SW 1271 (cell line): ENCODE data around the gene C8A.

Experiments used
- DNase-seq, 2 experiments: peaks; one replicate each; lab custom pipeline; 2025; lab: John Stamatoyannopoulos, UW

Gene C8A

GRCh38 chr1:56890229-56890628 is 35.6 kb downstream of the C8A start:
- DNase-seq: no peak

- no peak for DNase-seq
These were observed 39.4 kb downstream of the C8A start for GRCh38 chr1:56894014-56894413.

- DNase-seq: no peak
These were observed 42.8 kb downstream of the C8A start for GRCh38 chr1:56897150-56898004.

- DNase-seq: no peak
These were observed 43.4 kb downstream of the C8A start for GRCh38 chr1:56898005-56898373.

GRCh38 chr1:56898879-56899278 is 44.3 kb downstream of the C8A start:
- DNase-seq: no peak

- DNase-seq: no peak
These were observed 47.1 kb downstream of the C8A start for GRCh38 chr1:56901716-56902115.

- no peak for DNase-seq
These were observed 49.2 kb downstream of the C8A start for GRCh38 chr1:56903778-56904177.

GRCh38 chr1:56904663-56905397 is 50.2 kb downstream of the C8A start:
- no peak for DNase-seq

GRCh38 chr1:56905667-56906066 is 51.1 kb downstream of the C8A start:
- no peak for DNase-seq

- DNase-seq: no peak
These were observed 54.1 kb downstream of the C8A start for GRCh38 chr1:56908619-56909221.

GRCh38 chr1:56910441-56910985 is 55.9 kb downstream of the C8A start:
- DNase-seq: no peak

GRCh38 chr1:56911098-56911938 is 56.7 kb downstream of the C8A start:
- DNase-seq: no peak

- DNase-seq: no peak
These were observed 57.7 kb downstream of the C8A start for GRCh38 chr1:56912325-56912724.

- no peak for DNase-seq
These were observed 61.4 kb downstream of the C8A start for GRCh38 chr1:56915960-56916359.

- no peak for DNase-seq
These were observed 62.0 kb downstream of the C8A start for GRCh38 chr1:56916630-56917029.

- DNase-seq: no peak
These were observed 62.8 kb downstream of the C8A start for GRCh38 chr1:56917356-56917755.

- no peak for DNase-seq
These were observed 66.0 kb downstream of the C8A start for GRCh38 chr1:56920591-56921001.

GRCh38 chr1:56921479-56921878 is 66.9 kb downstream of the C8A start:
- DNase-seq: no peak

GRCh38 chr1:56922070-56922469 is 67.5 kb downstream of the C8A start:
- no peak for DNase-seq

- DNase-seq: no peak
These were observed 67.9 kb downstream of the C8A start for GRCh38 chr1:56922507-56922906.

- DNase-seq: no peak
These were observed 68.6 kb downstream of the C8A start for GRCh38 chr1:56923201-56923600.

- no peak for DNase-seq
These were observed 69.5 kb downstream of the C8A start for GRCh38 chr1:56924116-56924515.
